GM20000 (cell line): ENCODE results near the gene FBXL17.

Experiments used
- DNase-seq: peaks from one replicate; pipeline ENCODE4 v3.0.0; 2012; ENCODE audit warnings: low spot score
- CTCF ChIP-seq: IDR thresholded peaks from 2 replicates; pipeline ENCODE4 v1.5.1; 2012; ENCODE audit warnings: mild to moderate bottlenecking, control low read depth; ENCODE audit errors: extremely low read depth, missing control alignments

Gene FBXL17

GRCh38 chr5:107952450-107952849, 429.4 kb downstream of the FBXL17 start:
- no peak for TF ChIP-seq CTCF
- DNase-seq = no peak

DNA sequence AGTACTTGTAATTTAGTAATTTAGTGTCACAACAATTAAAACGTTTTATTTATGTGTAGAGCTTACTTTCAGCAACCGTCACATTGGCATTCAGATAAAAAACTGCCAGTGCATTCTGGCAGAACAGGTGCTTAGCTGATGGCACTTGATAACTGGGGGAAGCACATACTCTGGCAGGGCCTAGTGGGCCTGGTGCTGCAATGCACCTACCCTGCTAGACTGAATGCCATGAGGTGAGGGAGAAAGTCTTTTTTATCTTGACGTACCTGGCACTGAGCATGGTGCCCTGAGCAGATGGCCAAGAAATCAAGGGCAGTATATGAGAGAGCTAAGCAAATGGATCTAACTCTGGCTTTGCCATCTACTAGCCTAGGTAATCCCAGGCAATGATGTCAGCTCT, 430.6 kb downstream of the FBXL17 start:
- DNase-seq = no peak
- TF ChIP-seq CTCF = no peak

DNA sequence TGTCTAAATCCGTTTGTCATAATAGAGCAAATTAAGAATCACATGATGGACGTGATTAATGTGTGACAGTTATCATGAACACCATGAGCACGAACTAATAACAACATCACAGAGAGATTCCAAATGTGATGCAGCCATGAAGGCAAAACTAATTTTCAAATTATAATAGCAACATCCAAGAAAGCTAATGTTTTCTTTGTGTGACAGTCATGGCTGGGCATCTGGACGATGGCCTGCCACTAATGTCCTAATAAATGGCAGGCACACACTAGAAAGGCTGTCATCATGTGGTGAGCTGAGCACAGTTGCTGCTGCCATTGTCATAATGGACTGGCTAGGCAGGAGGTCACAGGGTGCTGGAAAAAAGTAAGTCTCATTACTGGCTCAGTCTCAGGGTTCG, 431.1 kb downstream of the FBXL17 start:
- DNase-seq = no peak
- TF ChIP-seq CTCF = no peak

DNA sequence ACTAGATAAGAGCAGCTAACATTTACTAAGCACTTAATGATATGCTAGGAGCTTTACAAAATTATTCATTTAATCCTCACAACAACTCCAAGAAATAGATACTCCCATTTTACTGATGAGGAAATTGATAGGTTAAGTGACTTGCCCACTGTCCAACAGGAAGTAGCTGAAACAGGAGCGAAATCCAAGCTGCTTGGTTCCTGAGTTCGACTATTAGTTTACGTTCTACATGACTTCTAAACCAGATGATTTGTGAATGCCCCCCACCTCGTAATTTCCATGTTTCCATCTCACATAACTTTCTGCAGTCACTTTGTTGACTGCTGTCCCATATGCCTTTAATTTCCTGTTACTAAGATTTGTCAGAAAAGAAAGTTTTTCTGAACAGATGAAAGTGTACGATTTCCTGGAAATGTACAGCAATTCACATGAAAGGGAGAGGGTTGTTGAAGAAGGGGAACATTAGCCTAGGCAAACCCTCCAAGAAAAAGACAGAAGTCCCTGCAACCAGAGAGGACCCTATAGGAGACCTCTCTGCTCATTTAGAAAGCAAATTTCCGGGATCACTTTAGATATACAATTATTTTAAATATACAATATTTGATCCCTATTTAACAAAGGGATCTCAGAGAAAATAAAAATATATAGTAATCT, 432.1 kb downstream of the FBXL17 start:
- no peak for DNase-seq
- TF ChIP-seq CTCF = no peak

GRCh38 chr5:107948377-107948776, 433.5 kb downstream of the FBXL17 start:
- TF ChIP-seq CTCF = no peak
- no peak for DNase-seq

DNA sequence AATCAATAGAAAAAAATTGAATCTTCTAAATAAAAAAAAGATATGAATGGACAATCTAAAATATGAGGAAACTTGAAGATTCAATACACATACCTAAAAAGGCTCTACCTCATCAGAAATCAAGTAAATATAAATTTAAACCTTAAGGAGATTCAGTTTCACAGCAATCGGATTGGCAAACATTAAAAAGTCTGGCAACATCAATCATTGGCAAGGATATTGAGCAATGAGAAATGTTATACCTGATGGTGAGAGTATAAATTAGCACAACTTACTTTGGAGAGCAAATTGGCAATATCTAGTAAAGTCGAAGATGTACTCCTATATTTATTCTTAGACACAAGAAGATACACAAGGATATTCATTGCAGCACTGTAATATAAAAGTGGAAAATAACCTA, 436.8 kb downstream of the FBXL17 start:
- no peak for DNase-seq
- no peak for TF ChIP-seq CTCF

DNA sequence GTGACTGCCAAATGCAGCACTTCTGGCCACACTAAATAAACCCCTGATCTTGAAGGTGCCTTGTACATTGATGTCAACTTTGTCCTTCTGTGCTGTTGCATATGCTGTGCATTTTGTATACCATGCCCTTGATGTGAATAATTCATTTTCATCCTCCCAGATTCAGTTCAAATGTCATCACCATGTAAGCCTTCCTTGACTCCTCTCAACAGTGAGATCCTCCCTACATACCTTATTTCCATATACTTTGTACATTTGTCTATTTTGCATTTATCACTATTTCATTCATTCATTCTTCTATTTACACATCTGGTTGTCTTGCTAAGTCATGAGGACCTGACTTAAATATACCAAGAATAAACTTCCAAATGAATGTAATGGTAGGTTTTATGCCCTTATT, 438.0 kb downstream of the FBXL17 start:
- DNase-seq = no peak
- no peak for TF ChIP-seq CTCF
